Calu3 (cell line): ENCODE results near the gene CFAP61. TPM values are rescaled to one million over a fixed set of nuclear protein-coding genes. Genes with fewer than 3 reads are reported as not detected.
"Not testable (repeated sequence)": the region's sequence is repeated elsewhere in the genome, so short reads cannot be mapped to it uniquely, and the experiment has no call there.

Experiments
- Bru-seq: library from RNA; stranded (reverse); fragments of 400-500 nt; gene quantifications from one replicate; lab custom pipeline; 2021; lab: Mats Ljungman, UMichigan
- BruChase-seq, 2 experiments: library from RNA; stranded (reverse); fragments of 400-500 nt; gene quantifications; one replicate each; lab custom pipeline; 2021; lab: Mats Ljungman, UMichigan
- BruUV-seq: library from RNA; stranded (reverse); fragments of 400-500 nt; replicated peaks from 2 replicates; lab custom pipeline; 2021; lab: Mats Ljungman, UMichigan
- CTCF ChIA-PET: fragments of 300-600 bp; sonication (Branson Sonifier 250); formaldehyde crosslinking; loops from one replicate; lab custom pipeline; 2022; ENCODE audit warnings: antibody characterized with exemption; lab: Charles Lee
- DNase-seq: peaks from one replicate; pipeline ENCODE4 v3.0.0; 2022
- H3K27ac Mint-ChIP-seq: one replicate; pipeline ENCODE4 v1.8.0; 2022; ENCODE audit warnings: mixed read lengths; ENCODE audit not compliant: unreplicated experiment
- H3K27me3 Mint-ChIP-seq: one replicate; pipeline ENCODE4 v1.8.0; 2022; ENCODE audit warnings: mixed read lengths; ENCODE audit not compliant: unreplicated experiment
- H3K36me3 Mint-ChIP-seq: one replicate; pipeline ENCODE4 v1.8.0; 2022; ENCODE audit warnings: mild to moderate bottlenecking, moderate library complexity, mixed read lengths; ENCODE audit not compliant: insufficient read depth, unreplicated experiment
- H3K4me1 Mint-ChIP-seq: one replicate; pipeline ENCODE4 v1.8.0; 2022; ENCODE audit warnings: mild to moderate bottlenecking, low read depth, mixed read lengths; ENCODE audit not compliant: unreplicated experiment
- H3K4me3 Mint-ChIP-seq: one replicate; pipeline ENCODE4 v1.8.0; 2022; ENCODE audit warnings: mild to moderate bottlenecking, low read depth, moderate library complexity, mixed read lengths; ENCODE audit not compliant: unreplicated experiment
- H3K9me3 Mint-ChIP-seq: one replicate; pipeline ENCODE4 v1.8.0; 2022; ENCODE audit warnings: low read depth, mixed read lengths; ENCODE audit not compliant: unreplicated experiment
- CTCF ChIP-seq: fragments of 200-600 bp; IDR thresholded peaks from one replicate; pipeline ENCODE4 v1.8.0; 2022; ENCODE audit warnings: antibody characterized with exemption; ENCODE audit not compliant: unreplicated experiment
- intact Hi-C: fragments of 100-400 bp; cut with micrococcal nuclease; formaldehyde crosslinking; loops from one replicate; pipeline ENCODE4 v1.10.0; 2022; ENCODE audit not compliant: unreplicated experiment
- long read RNA-seq: library from polyadenylated mRNA; stranded (forward); transcript quantifications from one replicate; pipeline ENCODE4 v2.0.0, GENCODE V29; 2022
- total RNA-seq: library from RNA; stranded (reverse); gene quantifications from 2 replicates; pipeline ENCODE4 v1.2.3, GENCODE V29; 2022

The CFAP61 gene
- total RNA-seq = not detected in 2 replicates
- Bru-seq, nascent RNA = percentile 4 among the genes with signal in this experiment
- percentile 4 among the genes with signal in this experiment for BruChase-seq, experiment 1, labeled RNA remaining after a 6-hour chase
- percentile 2 among the genes with signal in this experiment for BruChase-seq, experiment 2, labeled RNA remaining after a 2-hour chase
- long read RNA-seq = 0 reads

GRCh38 chr20:20052074-20052970 is at the start of gene CFAP61, which contains the start of gene CRNKL1:
CFAP61 (plus strand) TSS chr20:20052532; CDS start chr20:20056654, 4,122 bp downstream.
CRNKL1 (minus strand) TSS chr20:20052466; CDS start chr20:20052342, 124 bp downstream.
- Mint-ChIP-seq H3K9me3 (no peaks in the 10 kb centered on the region), H3K27me3 (no peaks in the 10 kb centered on the region), H3K36me3 (peaks cover 27% of the 10 kb centered on the region), H3K4me3 (peak within 1 kb of the TSS; percentile 99), H3K4me1 (no peaks in the 10 kb centered on the region), H3K27ac (peak within 1 kb of the TSS; percentile 94)
- peak; percentile 79 for DNase-seq
- no TSS peak for BruUV-seq
- CTCF ChIA-PET = interaction anchor here (0.6 kb wide), 2 partner anchors 294 to 1260 kb away, joined by 3 read pairs; no protein-coding TSS in a partner anchor
- intact Hi-C loops = no loop called here
- TF ChIP-seq CTCF = no peak

- no peak overlapping the region for H3K4me3 Mint-ChIP-seq
- no peaks in the 10 kb centered on the region for H3K9me3 Mint-ChIP-seq
- H3K4me1 Mint-ChIP-seq = no peaks in the 10 kb centered on the region
- TF ChIP-seq CTCF = no peak
- intact Hi-C loops = no loop called here
- H3K36me3 Mint-ChIP-seq = peaks cover 9% of the 10 kb centered on the region
- no peaks in the 10 kb centered on the region for H3K27me3 Mint-ChIP-seq
- CTCF ChIA-PET = no interaction called here
- no TSS peak for BruUV-seq
- DNase-seq = no peak
- H3K27ac Mint-ChIP-seq = no peak overlapping the region
Observed at GRCh38 chr20:20003031-20003954, 49.0 kb upstream of the CFAP61 start.

GRCh38 chr20:20003955-20004322 is 48.4 kb upstream of the CFAP61 start:
- H3K36me3 Mint-ChIP-seq, intact Hi-C loops, H3K9me3 Mint-ChIP-seq, BruUV-seq, CTCF ChIA-PET, DNase-seq, H3K27ac Mint-ChIP-seq, H3K27me3 Mint-ChIP-seq, H3K4me3 Mint-ChIP-seq, H3K4me1 Mint-ChIP-seq: not testable (repeated sequence)

GRCh38 chr20:20005342-20005741 is 47.0 kb upstream of the CFAP61 start:
- no peaks in the 10 kb centered on the region for H3K4me1 Mint-ChIP-seq
- H3K36me3 Mint-ChIP-seq = peaks cover 9% of the 10 kb centered on the region
- no peak overlapping the region for H3K4me3 Mint-ChIP-seq
- no TSS peak for BruUV-seq
- DNase-seq = no peak
- no peaks in the 10 kb centered on the region for H3K27me3 Mint-ChIP-seq
- no peak overlapping the region for H3K27ac Mint-ChIP-seq
- CTCF ChIA-PET = no interaction called here
- H3K9me3 Mint-ChIP-seq = no peaks in the 10 kb centered on the region
- TF ChIP-seq CTCF = no peak
- intact Hi-C loops = no loop called here
